HG02870 (cell line): ENCODE data around the gene ATP2B3.

Experiments used
- ATAC-seq: cut with Tn5 transposase; IDR thresholded peaks from one replicate; pipeline ENCODE4 v1.9.1; 2021; ENCODE audit warnings: mild to moderate bottlenecking, moderate library complexity; ENCODE audit not compliant: unreplicated experiment

The ATP2B3 gene

GRCh38 chrX:153488231-153488914 is 29.1 kb upstream of the ATP2B3 start:
- ATAC-seq: no peak

- no peak for ATAC-seq
These were observed 27.1 kb upstream of the ATP2B3 start for GRCh38 chrX:153490217-153490930.

GRCh38 chrX:153491351-153491914 is 26.0 kb upstream of the ATP2B3 start:
- ATAC-seq: no peak

- no peak for ATAC-seq
These were observed 25.5 kb upstream of the ATP2B3 start for GRCh38 chrX:153491918-153492317.

- ATAC-seq: no peak
These were observed 24.9 kb upstream of the ATP2B3 start for GRCh38 chrX:153492543-153492942.

- no peak for ATAC-seq
These were observed 24.4 kb upstream of the ATP2B3 start for GRCh38 chrX:153493085-153493484.

GRCh38 chrX:153494061-153494460 is 23.4 kb upstream of the ATP2B3 start:
- no peak for ATAC-seq

DNA sequence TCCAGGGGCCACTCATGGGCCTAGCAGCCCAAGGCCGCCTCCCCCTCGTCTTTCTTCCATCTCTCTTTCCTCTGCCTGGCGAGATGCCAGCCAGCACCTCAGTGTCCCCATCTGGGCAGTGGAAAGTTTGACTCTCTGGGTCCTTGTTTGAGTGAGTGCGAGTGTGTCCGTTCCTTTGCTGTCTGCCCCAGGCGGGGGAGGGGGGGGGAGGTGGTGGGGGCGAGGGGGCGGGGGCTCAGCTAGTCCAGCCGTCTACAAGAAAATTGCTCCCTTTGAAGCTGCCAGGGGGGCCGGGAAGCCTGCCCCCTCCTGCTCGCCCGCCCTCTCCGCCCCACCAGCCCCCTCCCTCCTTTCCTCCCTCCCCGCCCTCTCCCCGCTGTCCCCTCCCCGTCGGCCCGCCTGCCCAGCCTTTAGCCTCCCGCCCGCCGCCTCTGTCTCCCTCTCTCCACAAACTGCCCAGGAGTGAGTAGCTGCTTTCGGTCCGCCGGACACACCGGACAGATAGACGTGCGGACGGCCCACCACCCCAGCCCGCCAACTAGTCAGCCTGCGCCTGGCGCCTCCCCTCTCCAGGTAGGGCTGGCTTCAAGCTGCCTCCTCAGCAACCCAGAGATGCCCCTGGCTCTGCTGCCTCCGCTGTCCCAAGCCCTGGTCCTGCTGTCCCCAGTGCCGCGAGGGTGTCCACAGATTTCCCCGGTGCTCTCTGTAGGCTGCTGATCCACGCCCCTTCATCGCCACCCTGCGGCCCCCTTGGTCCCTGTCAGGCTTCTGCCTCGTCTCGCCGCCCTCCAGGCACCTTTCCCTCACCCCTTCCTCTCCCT is 22.7 kb upstream of the ATP2B3 start, which contains the start of gene BGN:
BGN (plus strand) TSS at position 440 of the 821 bp plus-strand sequence. CDS start 9,652 bp downstream, outside the sequence.
- no peak for ATAC-seq

GRCh38 chrX:153495362-153495751 is 22.1 kb upstream of the ATP2B3 start:
- ATAC-seq: no peak

DNA sequence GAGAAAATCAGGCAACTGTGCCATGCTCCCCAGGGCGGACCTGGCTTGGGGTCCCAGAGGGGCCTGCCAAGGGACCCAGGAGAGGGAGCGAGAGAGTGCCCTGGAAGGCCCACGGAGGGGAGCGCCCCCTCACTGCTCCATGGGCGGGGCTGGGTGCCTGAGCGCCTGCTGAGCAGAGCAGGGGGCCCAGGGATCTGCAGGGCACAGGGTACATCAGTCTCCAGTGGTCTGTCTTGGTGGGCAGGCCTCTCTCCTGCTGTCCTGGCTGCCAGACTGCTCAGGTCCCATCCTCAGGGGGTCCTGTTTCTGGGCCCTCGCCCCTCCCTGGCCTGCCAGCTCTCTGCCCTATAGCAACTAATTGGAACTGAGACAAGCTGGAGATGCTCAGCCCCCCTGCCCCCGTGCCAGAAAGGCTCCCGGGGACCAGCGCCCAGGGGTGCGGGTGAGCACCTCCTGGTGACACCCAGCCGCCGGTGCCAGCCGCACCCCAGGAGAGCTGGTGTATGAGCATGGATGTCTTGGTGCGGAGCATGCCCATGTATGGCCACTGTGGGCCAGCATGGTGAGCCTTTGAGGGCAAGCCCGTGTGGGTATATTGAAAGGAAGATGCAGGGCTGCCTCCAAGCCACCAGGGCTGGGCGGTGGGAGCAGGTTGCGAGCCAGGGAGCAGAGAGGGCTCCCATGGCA is 21.4 kb upstream of the ATP2B3 start:
- ATAC-seq: no peak

DNA sequence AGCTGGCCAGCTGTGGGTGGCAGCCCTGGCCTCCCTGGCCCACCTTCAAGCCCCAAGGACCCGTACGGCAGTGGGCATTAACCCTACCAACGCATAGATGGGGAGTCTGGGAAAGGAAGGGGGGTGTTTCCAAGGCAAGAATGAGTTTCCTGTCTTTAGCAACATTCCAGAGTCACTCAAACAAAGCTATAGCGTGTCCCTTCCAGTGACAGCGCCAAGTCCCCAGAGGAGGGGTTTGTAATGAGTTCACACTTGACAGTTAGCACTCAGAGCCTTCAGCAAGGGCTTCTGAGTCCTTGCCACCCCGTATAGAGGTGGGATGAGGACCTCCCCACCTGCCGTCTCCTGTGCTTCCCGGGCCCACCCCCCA is 20.9 kb upstream of the ATP2B3 start:
- no peak for ATAC-seq

GRCh38 chrX:153498453-153498852 is 19.0 kb upstream of the ATP2B3 start:
- no peak for ATAC-seq

GRCh38 chrX:153499341-153499740 is 18.1 kb upstream of the ATP2B3 start:
- no peak for ATAC-seq

GRCh38 chrX:153499876-153500275 is 17.6 kb upstream of the ATP2B3 start:
- no peak for ATAC-seq

DNA sequence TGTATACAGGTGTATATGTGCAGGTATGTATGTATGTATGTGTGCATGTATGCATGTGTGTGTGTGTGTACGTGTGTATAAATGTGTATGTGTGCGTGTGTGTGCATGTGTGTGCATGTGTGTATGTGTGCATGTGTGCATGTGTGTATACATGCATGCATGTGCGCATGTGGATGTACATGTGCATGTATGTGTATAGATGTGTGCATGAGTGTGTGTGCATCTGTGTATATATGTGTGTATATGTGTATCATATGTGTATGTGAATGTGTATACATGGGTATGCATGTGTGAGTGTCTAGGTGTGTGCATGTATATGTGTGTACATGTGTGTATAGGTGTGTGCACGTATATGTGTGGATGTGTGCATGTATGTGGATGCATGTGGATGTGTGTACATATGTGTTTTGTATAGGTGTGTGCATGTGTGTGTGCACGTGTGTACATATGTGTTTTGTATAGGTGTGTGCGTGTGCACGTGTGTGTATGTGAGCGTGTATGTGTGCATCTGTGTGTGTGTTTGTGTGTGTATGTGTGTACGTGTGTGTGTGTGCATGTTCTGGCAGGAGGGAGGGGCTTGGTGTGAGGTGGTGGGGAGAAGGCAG is 16.7 kb upstream of the ATP2B3 start:
- ATAC-seq: no peak

GRCh38 chrX:153501530-153501929 is 15.9 kb upstream of the ATP2B3 start:
- ATAC-seq: no peak

- ATAC-seq: no peak
These were observed 15.3 kb upstream of the ATP2B3 start for GRCh38 chrX:153502131-153502530.

- ATAC-seq: no peak
These were observed 14.6 kb upstream of the ATP2B3 start for GRCh38 chrX:153502796-153503195.

GRCh38 chrX:153504445-153505016 is 12.9 kb upstream of the ATP2B3 start:
- ATAC-seq: no peak

DNA sequence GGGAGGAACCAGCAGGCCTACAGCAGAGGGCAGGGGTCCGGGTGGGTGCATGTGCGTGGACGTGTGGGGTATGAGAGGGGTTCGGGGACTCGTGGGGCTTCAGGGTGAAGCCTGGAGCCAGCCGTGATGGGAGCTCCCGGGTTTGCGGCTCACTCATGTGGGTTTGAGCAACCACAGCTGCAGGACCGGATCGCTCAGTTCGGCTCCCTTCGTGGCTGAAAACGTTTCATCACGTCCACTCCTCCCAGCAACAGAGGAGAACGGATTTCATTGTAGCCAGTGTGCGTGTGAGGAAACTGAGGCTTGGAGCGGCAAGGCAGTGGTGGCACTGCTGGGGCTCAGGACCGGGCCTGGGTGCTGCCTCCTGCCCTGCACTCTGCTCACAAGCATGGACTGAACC is 12.1 kb upstream of the ATP2B3 start:
- ATAC-seq: no peak
